HepG2 (cell line): ENCODE measurements around the gene CCDC191. TPM values are rescaled to one million over a fixed set of nuclear protein-coding genes. Genes with fewer than 3 reads are reported as not detected.

Source experiments
- ATAC-seq: fragments of 200-7000 bp; cut with Tn5 transposase; 3 replicates; pipeline ENCODE4 v1.9.1; 2020; ENCODE audit warnings: mild to moderate bottlenecking, moderate library complexity
- BruUV-seq: library from RNA; stranded (reverse); fragments of 400-500 nt; replicated peaks from 2 replicates; lab custom pipeline; 2021; lab: Mats Ljungman, UMichigan
- CTCF ChIA-PET: fragments of 300-600 bp; formaldehyde crosslinking; extraction: SDS; loops from one replicate; lab custom pipeline; 2021; ENCODE audit warnings: low total read pairs, inconsistent platforms, low intra/inter-chr PET ratio; lab: Yijun Ruan, JAX
- POLR2A ChIA-PET: fragments of 350-600 bp; sonication (Branson Sonifier 250); formaldehyde crosslinking; loops from one replicate; lab custom pipeline; 2020; ENCODE audit warnings: antibody characterized with exemption, inconsistent platforms; lab: Yijun Ruan, JAX
- DNase-seq: peaks from one replicate; pipeline ENCODE4 v3.0.0-alpha.2; 2015; ENCODE audit warnings: low spot score
- FAIRE-seq: peaks from 3 replicates; lab custom pipeline; 2011; peaks lifted over from hg19 to GRCh38; lab: Jason Lieb, UNC
- H2AFZ ChIP-seq: one replicate; pipeline ENCODE4 v1.6.1; 2011; ENCODE audit warnings: low read length, inconsistent platforms
- H3K27ac ChIP-seq: fragments of 300-600 bp; 3 replicates; pipeline ENCODE4 v1.8.0; 2011; ENCODE audit warnings: mixed run types, mild to moderate bottlenecking, mixed read lengths, low read length, inconsistent platforms; ENCODE audit not compliant: insufficient read depth; ENCODE audit errors: extremely low read length
- H3K27me3 ChIP-seq, 2 experiments: fragments of 200-600 bp in 1 of 2; 2 replicates in 1 of 2; 3 replicates in 1 of 2; pipeline versions ENCODE4 v1.6.0 to v1.8.0; 2011; ENCODE audit warnings: low read length in 2 of 2, mild to moderate bottlenecking in 2 of 2, moderate library complexity in 2 of 2, inconsistent platforms in 1 of 2; ENCODE audit not compliant: insufficient read depth in 2 of 2, control insufficient read depth in 1 of 2
- H3K36me3 ChIP-seq, 2 experiments: fragments of 200-600 bp in 1 of 2; replicated peaks in 1 of 2; 2 replicates in 1 of 2; 3 replicates in 1 of 2; pipeline versions ENCODE4 v1.5.1 to v1.8.0; 2011; ENCODE audit warnings: low read length in 2 of 2, inconsistent platforms in 1 of 2; ENCODE audit not compliant: insufficient read depth in 2 of 2, control insufficient read depth in 1 of 2
- H3K4me1 ChIP-seq: 2 replicates; pipeline ENCODE4 v1.5.1; 2012; ENCODE audit warnings: low read length, inconsistent platforms; ENCODE audit not compliant: insufficient read depth
- H3K4me2 ChIP-seq: 2 replicates; pipeline ENCODE4 v1.6.0; 2011; ENCODE audit warnings: low read depth, low read length, inconsistent platforms
- H3K4me3 ChIP-seq, 3 experiments: fragments of 200-600 bp in 1 of 3; sonication (generic), shearing (Covaris generic) in 1 of 3; replicated peaks in 1 of 3; 2 replicates each; pipeline ENCODE4 v1.5.1; 2011 to 2016; ENCODE audit warnings: low read length in 3 of 3, inconsistent platforms in 2 of 3, low read depth in 2 of 3, mild to moderate bottlenecking in 2 of 3, control low read depth in 1 of 3, mixed read lengths in 1 of 3; ENCODE audit not compliant: insufficient read depth in 1 of 3
- H3K79me2 ChIP-seq: one replicate; pipeline ENCODE4 v1.6.1; 2011; ENCODE audit warnings: low read length, inconsistent platforms; ENCODE audit not compliant: insufficient read depth
- H3K9ac ChIP-seq: 2 replicates; pipeline ENCODE4 v1.6.0; 2011; ENCODE audit warnings: mild to moderate bottlenecking, low read depth, low read length, inconsistent platforms; ENCODE audit not compliant: insufficient read depth
- H3K9me3 ChIP-seq: 2 replicates; pipeline ENCODE4 v1.5.1; 2012; ENCODE audit warnings: mild to moderate bottlenecking, low read length
- H4K20me1 ChIP-seq: 2 replicates; pipeline ENCODE4 v1.6.0; 2011; ENCODE audit warnings: inconsistent platforms, mild to moderate bottlenecking, low read length, moderate library complexity; ENCODE audit not compliant: insufficient read depth
- BHLHE40 ChIP-seq: IDR thresholded peaks from 2 replicates; pipeline ENCODE4 v1.6.1; 2011; ENCODE audit warnings: low read length, improper control_type of control experiment
- CBX2 ChIP-seq, 2 experiments: fragments of 200-600 bp in 1 of 2; sonication (generic); formaldehyde crosslinking in 1 of 2; IDR thresholded peaks; 2 replicates each; pipeline versions ENCODE4 v1.7.0 to v1.8.1; 2018 to 2022; ENCODE audit warnings: low read depth in 2 of 2, low read length in 1 of 2, mild to moderate bottlenecking in 1 of 2, missing genetic modification reagents in 1 of 2
- CEBPB ChIP-seq: IDR thresholded peaks from 2 replicates; pipeline ENCODE4 v1.6.1; 2011; ENCODE audit warnings: low read depth, low read length, improper control_type of control experiment, borderline replicate concordance
- ELF4 ChIP-seq: sonication (generic); formaldehyde crosslinking; IDR thresholded peaks from 2 replicates; pipeline ENCODE4 v1.5.0; 2020; ENCODE audit warnings: missing genetic modification reagents, mild to moderate bottlenecking, moderate library complexity, borderline replicate concordance
- FOXK1 ChIP-seq: sonication (generic); formaldehyde crosslinking; IDR thresholded peaks from 2 replicates; pipeline ENCODE4 v1.4.0; 2020; ENCODE audit warnings: low read depth, missing genetic modification reagents, borderline replicate concordance
- KDM2A ChIP-seq: sonication (generic); formaldehyde crosslinking; IDR thresholded peaks from 2 replicates; pipeline ENCODE4 v1.4.0; 2020; ENCODE audit warnings: low read depth, missing genetic modification reagents, borderline replicate concordance
- MAFF ChIP-seq: IDR thresholded peaks from 2 replicates; pipeline ENCODE4 v1.6.1; 2011; ENCODE audit warnings: low read depth, low read length, improper control_type of control experiment
- NFRKB ChIP-seq: fragments of 450-650 bp; IDR thresholded peaks from 2 replicates; pipeline ENCODE4 v1.6.1; 2017
- SUZ12 ChIP-seq: fragments of 150-350 bp; IDR thresholded peaks from 2 replicates; pipeline ENCODE4 v1.6.1; 2014; ENCODE audit warnings: low read depth, low read length
- ZNF138 ChIP-seq: sonication (generic); formaldehyde crosslinking; IDR thresholded peaks from 2 replicates; pipeline ENCODE4 v1.5.0; 2020; ENCODE audit warnings: mild to moderate bottlenecking, low read depth, missing genetic modification reagents
- ZNF180 ChIP-seq: sonication (generic); formaldehyde crosslinking; IDR thresholded peaks from 2 replicates; pipeline ENCODE4 v1.4.0; 2020; ENCODE audit warnings: low read depth, missing genetic modification reagents, borderline replicate concordance
- ZNF251 ChIP-seq: sonication (generic); formaldehyde crosslinking; IDR thresholded peaks from 2 replicates; pipeline ENCODE4 v1.9.0; 2021; ENCODE audit warnings: mild to moderate bottlenecking, missing genetic modification reagents
- ZNF496 ChIP-seq: sonication (generic); formaldehyde crosslinking; IDR thresholded peaks from 2 replicates; pipeline ENCODE4 v1.8.1; 2023; ENCODE audit warnings: mild to moderate bottlenecking, moderate library complexity, missing genetic modification reagents; ENCODE audit not compliant: insufficient replicate concordance
- ZSCAN21 ChIP-seq: sonication (generic); formaldehyde crosslinking; IDR thresholded peaks from 2 replicates; pipeline ENCODE4 v1.8.0; 2022; ENCODE audit warnings: mild to moderate bottlenecking, missing genetic modification reagents, moderate library complexity, borderline replicate concordance
- ZSCAN25 ChIP-seq: sonication (generic); formaldehyde crosslinking; IDR thresholded peaks from 2 replicates; pipeline ENCODE4 v1.8.0; 2022; ENCODE audit warnings: mild to moderate bottlenecking, missing genetic modification reagents
- WGBS: methylation state at CpG from one replicate; pipeline ENCODE4 v1.1.6; 2017; ENCODE audit warnings: low lambda C conversion rate; 5-methylcytosine and 5-hydroxymethylcytosine counted together
- in situ Hi-C: cut with HindIII; loops from 2 replicates; pipeline ENCODE4 v1.10.0; 2017; ENCODE audit warnings: low pct_unique_long_range_greater_than_20kb; ENCODE audit not compliant: extremely low pct_ligation_motif_present
- intact Hi-C: fragments of 100-400 bp; cut with micrococcal nuclease; formaldehyde crosslinking; loops from one replicate; pipeline ENCODE4 v1.10.0; 2022; ENCODE audit not compliant: unreplicated experiment
- polyA plus RNA-seq, 8 experiments: library from polyadenylated mRNA; depleted of rRNA in 3 of 8; stranded (reverse) in 7 of 8; unstranded in 1 of 8; fragments of >200 nt; fragmentation: Illumina TruSeq in 4 of 8; extraction: Trizol in 4 of 8; gene quantifications; 2 replicates each; pipeline versions ENCODE4 v1.2.1 to v1.2.3, GENCODE V29; 2011 to 2016; ENCODE audit warnings: low read depth in 4 of 8, missing spikeins in 1 of 8, mixed read lengths in 1 of 8; ENCODE audit not compliant: insufficient read depth in 1 of 8
- total RNA-seq, 5 experiments: library from RNA; depleted of rRNA; stranded (reverse); fragments of >200 nt; fragmentation: Illumina TruSeq; extraction: Trizol; gene quantifications; 2 replicates each; pipeline ENCODE4 v1.2.3, GENCODE V29; 2016; ENCODE audit warnings: low read depth in 1 of 5
- TF ChIP-seq, protein P1 (sequence below): IDR thresholded peaks from 2 replicates; pipeline ENCODE4 v1.6.1; 2016; ENCODE audit warnings: mild to moderate bottlenecking, missing biosample characterization, missing genetic modification reagents
- TF ChIP-seq, protein P2 (sequence below): sonication (generic); formaldehyde crosslinking; IDR thresholded peaks from 2 replicates; pipeline ENCODE4 v1.4.0; 2020; ENCODE audit warnings: missing genetic modification reagents, mild to moderate bottlenecking, borderline replicate concordance
- TF ChIP-seq, protein P3 (sequence below): sonication (generic); formaldehyde crosslinking; IDR thresholded peaks from 2 replicates; pipeline ENCODE4 v1.4.0; 2020; ENCODE audit warnings: missing genetic modification reagents

The CCDC191 gene
- total and polyA plus RNA-seq, 2 of the 13 experiments (the other 11 are each of a cell fraction or from before 2014, with no cell fraction given) = 0.91 to 1.4 TPM

DNA sequence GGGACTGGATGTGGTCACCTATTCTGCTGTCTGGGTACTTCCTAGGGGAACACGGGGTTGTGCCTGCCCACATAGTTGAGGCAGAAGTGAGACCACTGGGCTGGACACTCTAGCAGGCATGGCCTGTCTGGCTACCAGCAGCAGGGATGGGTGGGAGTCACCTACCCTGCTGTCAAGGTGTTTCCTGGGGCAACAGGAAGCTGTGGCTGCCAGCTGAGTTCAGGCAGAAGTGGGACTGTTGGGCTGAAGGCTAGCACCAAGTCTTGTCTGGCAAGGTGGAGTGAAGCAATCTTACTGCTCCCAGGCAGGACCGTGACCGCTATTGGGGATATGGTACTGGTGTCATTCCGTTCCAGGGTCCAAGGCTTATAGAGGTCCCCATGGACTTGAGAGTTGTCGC lies 128.8 kb downstream of the CCDC191 start (continued):
- no peak for TF ChIP-seq FOXK1 (CRISPR knock-in tag)
- no peak for TF ChIP-seq ZNF138 (CRISPR knock-in tag)
- TF ChIP-seq MAFF = no peak

GRCh38 chr3:113914646-113915045 lies 141.7 kb downstream of the CCDC191 start:
- no peaks in the 10 kb centered on the region for H4K20me1 ChIP-seq
- TF ChIP-seq BHLHE40 (no peak), SUZ12 (no peak), ZSCAN21 (CRISPR knock-in tag) (no peak), ZNF496 (CRISPR knock-in tag) (no peak), ZNF180 (CRISPR knock-in tag) (no peak), ZSCAN25 (CRISPR knock-in tag) (no peak), ELF4 (CRISPR knock-in tag) (no peak), CEBPB (no peak), MAFF (no peak), NFRKB (no peak), KDM2A (CRISPR knock-in tag) (no peak), ZNF251 (CRISPR knock-in tag) (no peak), CBX2 (IDR thresholded peaks at IDR 0.05; ENCODE audit: low read depth, low read length) (no peak), CBX2 (CRISPR knock-in tag; IDR thresholded peaks at IDR 0.05; ENCODE audit: low read depth) (no peak)
- TF ChIP-seq, protein P1, sequence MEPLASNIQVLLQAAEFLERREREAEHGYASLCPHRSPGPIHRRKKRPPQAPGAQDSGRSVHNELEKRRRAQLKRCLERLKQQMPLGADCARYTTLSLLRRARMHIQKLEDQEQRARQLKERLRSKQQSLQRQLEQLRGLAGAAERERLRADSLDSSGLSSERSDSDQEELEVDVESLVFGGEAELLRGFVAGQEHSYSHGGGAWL = no peak
- TF ChIP-seq, protein P2, sequence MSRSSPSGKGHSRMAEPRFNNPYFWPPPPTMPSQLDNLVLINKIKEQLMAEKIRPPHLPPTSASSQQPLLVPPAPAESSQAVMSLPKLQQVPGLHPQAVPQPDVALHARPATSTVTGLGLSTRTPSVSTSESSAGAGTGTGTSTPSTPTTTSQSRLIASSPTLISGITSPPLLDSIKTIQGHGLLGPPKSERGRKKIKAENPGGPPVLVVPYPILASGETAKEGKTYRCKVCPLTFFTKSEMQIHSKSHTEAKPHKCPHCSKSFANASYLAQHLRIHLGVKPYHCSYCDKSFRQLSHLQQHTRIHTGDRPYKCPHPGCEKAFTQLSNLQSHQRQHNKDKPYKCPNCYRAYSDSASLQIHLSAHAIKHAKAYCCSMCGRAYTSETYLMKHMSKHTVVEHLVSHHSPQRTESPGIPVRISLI (CRISPR knock-in tag) = no peak
- TF ChIP-seq, protein P3, sequence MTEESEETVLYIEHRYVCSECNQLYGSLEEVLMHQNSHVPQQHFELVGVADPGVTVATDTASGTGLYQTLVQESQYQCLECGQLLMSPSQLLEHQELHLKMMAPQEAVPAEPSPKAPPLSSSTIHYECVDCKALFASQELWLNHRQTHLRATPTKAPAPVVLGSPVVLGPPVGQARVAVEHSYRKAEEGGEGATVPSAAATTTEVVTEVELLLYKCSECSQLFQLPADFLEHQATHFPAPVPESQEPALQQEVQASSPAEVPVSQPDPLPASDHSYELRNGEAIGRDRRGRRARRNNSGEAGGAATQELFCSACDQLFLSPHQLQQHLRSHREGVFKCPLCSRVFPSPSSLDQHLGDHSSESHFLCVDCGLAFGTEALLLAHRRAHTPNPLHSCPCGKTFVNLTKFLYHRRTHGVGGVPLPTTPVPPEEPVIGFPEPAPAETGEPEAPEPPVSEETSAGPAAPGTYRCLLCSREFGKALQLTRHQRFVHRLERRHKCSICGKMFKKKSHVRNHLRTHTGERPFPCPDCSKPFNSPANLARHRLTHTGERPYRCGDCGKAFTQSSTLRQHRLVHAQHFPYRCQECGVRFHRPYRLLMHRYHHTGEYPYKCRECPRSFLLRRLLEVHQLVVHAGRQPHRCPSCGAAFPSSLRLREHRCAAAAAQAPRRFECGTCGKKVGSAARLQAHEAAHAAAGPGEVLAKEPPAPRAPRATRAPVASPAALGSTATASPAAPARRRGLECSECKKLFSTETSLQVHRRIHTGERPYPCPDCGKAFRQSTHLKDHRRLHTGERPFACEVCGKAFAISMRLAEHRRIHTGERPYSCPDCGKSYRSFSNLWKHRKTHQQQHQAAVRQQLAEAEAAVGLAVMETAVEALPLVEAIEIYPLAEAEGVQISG = no peak
- TF ChIP-seq, all 625 proteins: peak for 0
- no TSS peak for BruUV-seq
- ATAC-seq = no peak
- Histone ChIP-seq H3K9ac (no peak overlapping the region), H2AFZ (no peak overlapping the region), H3K36me3 (no peaks in the 10 kb centered on the region), H3K4me1 (no peaks in the 10 kb centered on the region), H3K27me3 (0 out of 5 replicates have a peak, but pooled peaks cover 0 to 8% of the 10 kb centered on the region in 2 experiments), H3K4me2 (no peak overlapping the region), H3K9me3 (no peaks in the 10 kb centered on the region), H3K27ac (no peak overlapping the region), H3K4me3 (no peak overlapping the region), H3K79me2 (no peaks in the 10 kb centered on the region)
- intact Hi-C loops (no loop called here), in situ Hi-C loops (loop anchor here (5.0 kb wide), 2 partner anchors 72 to 177 kb away; no protein-coding TSS in a partner anchor)
- POLR2A ChIA-PET = no interaction called here
- DNase-seq = no peak
- WGBS = 0% methylated on average over 2 of the region's 2 CpGs
- CTCF ChIA-PET = interaction anchor here (2.9 kb wide), 1 partner anchor 76 kb away, joined by 32 read pairs; the partner anchor contains the start of gene GRAMD1C
- no peak for FAIRE-seq
